Right lobe of liver (tissue), 6 donors: ENCODE results near the gene RAB40AL. TPM values are rescaled to one million over a fixed set of nuclear protein-coding genes. Genes with fewer than 3 reads are reported as not detected.

ENCODE experiments used
- ATAC-seq, 4 donors: fragments of 200-7000 bp; cut with Tn5 transposase; one replicate each; pipeline ENCODE4 v1.9.1; 2020; ENCODE audit warnings: mild to moderate bottlenecking in 4 of 4, moderate library complexity in 4 of 4
- DNase-seq, 3 donors: peaks; one replicate each; pipeline ENCODE4 v3.0.0-alpha.2; 2020
- H3K27ac ChIP-seq, 3 donors: fragments of 200-600 bp; one replicate each; pipeline ENCODE4 v1.8.0; 2022
- H3K27me3 ChIP-seq, 2 donors: fragments of 200-600 bp; one replicate each; pipeline ENCODE4 v1.8.0; 2022
- H3K36me3 ChIP-seq, 4 donors: fragments of 200-600 bp; sonication (generic) in 1 of 4; one replicate each; pipeline versions ENCODE4 v1.5.1 to v1.8.0; 2017 to 2022; ENCODE audit warnings: control low read depth in 1 of 4
- H3K4me1 ChIP-seq, 4 donors: fragments of 200-600 bp; sonication (generic) in 1 of 4; one replicate each; pipeline versions ENCODE4 v1.5.1 to v1.8.0; 2017 to 2022; ENCODE audit warnings: control low read depth in 1 of 4
- H3K4me3 ChIP-seq, 3 donors: fragments of 200-600 bp; one replicate each; pipeline ENCODE4 v1.8.0; 2022
- H3K9me3 ChIP-seq, 4 donors: fragments of 200-600 bp; sonication (generic) in 1 of 4; one replicate each; pipeline versions ENCODE4 v1.5.1 to v1.8.0; 2017 to 2022; ENCODE audit warnings: control low read depth in 1 of 4
- CTCF ChIP-seq, 4 donors: fragments of 200-600 bp in 3 of 4; fragments of 450-650 bp in 1 of 4; IDR thresholded peaks; one replicate each; pipeline versions ENCODE4 v1.5.1 to v1.8.0; 2016 to 2022; ENCODE audit warnings: antibody characterized with exemption in 4 of 4, mild to moderate bottlenecking in 2 of 4
- POLR2A ChIP-seq: fragments of 450-650 bp; IDR thresholded peaks from one replicate; pipeline ENCODE4 v1.6.1; 2017; ENCODE audit warnings: antibody characterized with exemption, mild to moderate bottlenecking
- WGBS: methylation state at CpG from one replicate; pipeline ENCODE4 v1.1.6; 2018; ENCODE audit warnings: low coverage, low lambda C conversion rate; ENCODE audit not compliant: insufficient coverage; ENCODE audit errors: missing lambda C conversion rate; 5-methylcytosine and 5-hydroxymethylcytosine counted together
- intact Hi-C, 2 donors: fragments of 100-400 bp; cut with DNase I; formaldehyde crosslinking; loops; one replicate each; pipeline versions ENCODE4 v1.11.2 to v1.14.1; 2022
- total RNA-seq, 6 experiments: library from RNA; depleted of rRNA in 2 of 6; stranded (reverse); fragments of >200 nt in 2 of 6; fragmentation: NEBNext Ultra II Directional in 3 of 6; extraction: Animal tissue kit (Norgen Biotek cat#: 25700) in 3 of 6; gene quantifications; one replicate each; pipeline versions ENCODE4 v1.1.0 to v1.2.4, GENCODE V29; 2016 to 2023
- donor health status: DM: no; HTN: yes; CAD: no.
- donor health status: DM: no; HTN: no; CAD: no.
- donor health status: DM: no; HTN: no; CAD: no.
- donor health status: DM: no; HTN: yes; CAD: no.
- donor health status: DM: no; HTN: yes; CAD: no.

Gene RAB40AL
- total RNA-seq, 6 experiments from 2014 or later, result 0.25 to 0.64 (median 0.41) TPM

DNA sequence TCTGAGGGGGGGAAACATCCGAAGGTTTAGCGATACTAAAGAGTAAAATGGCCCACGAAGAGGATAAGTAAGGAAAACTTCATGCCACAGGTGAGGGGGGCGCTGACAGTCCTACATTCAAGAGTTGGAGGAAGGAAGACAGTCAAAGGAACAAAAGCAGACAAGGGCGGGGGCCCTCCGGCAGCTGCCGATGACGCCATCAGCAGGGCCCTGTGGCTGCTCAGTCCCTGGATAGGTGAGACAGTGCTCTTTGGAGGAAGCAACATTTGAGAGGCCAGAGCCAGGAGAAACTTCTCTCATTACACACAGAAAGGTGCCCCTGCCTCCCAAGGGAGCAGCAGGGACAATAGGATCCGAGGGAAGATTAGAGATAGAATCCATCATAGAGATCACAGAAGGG, 41.5 kb downstream of the RAB40AL start:
- ATAC-seq, result no peak
- no peaks in the 10 kb centered on the region for H3K4me1 ChIP-seq
- 64% methylated on average over 8 of the region's 9 CpGs for WGBS

GRCh38 chrX:102979536-102979935, 42.5 kb downstream of the RAB40AL start:
- intact Hi-C loops, result no loop called here
- Histone ChIP-seq H3K4me3 (no peak overlapping the region), H3K36me3 (no peaks in the 10 kb centered on the region), H3K27me3 (no peaks in the 10 kb centered on the region), H3K27ac (no peak overlapping the region), H3K4me1 (no peaks in the 10 kb centered on the region), H3K9me3 (no peaks in the 10 kb centered on the region)
- ATAC-seq (no peak), DNase-seq (no peak)
- WGBS, result 90% methylated on average over 2 of the region's 2 CpGs
- TF ChIP-seq CTCF (IDR thresholded peaks at IDR 0.05) (no peak), POLR2A (no peak)

More for the DNA sequence above, 41.5 kb downstream of the RAB40AL start:
- no peaks in the 10 kb centered on the region for H3K9me3 ChIP-seq
- no peaks in the 10 kb centered on the region for H3K27me3 ChIP-seq
- H3K4me3 ChIP-seq, result no peak overlapping the region
- TF ChIP-seq POLR2A (no peak), CTCF (IDR thresholded peaks at IDR 0.05) (no peak)
- intact Hi-C loops, result no loop called here
- DNase-seq, result no peak
- H3K27ac ChIP-seq, result no peak overlapping the region
- H3K36me3 ChIP-seq, result no peaks in the 10 kb centered on the region

DNA sequence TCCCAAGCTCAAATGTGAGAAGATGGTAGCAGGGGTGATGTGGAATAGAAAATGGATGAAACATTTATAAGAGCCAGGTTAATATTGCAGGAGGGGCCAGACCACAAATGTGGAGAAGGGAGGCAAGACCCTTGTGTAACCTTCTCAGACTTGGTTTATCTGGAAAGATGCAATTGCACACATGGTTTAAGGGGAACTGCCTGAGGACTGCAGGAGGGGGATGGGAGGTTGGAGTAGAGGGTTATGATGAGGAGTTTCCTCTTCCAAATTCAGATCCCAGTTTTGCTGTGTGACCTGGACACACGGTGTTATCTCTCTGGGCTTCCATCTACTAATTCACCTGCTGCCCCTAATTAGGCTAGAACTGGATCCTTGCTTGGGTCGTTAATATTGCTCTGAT, 46.1 kb downstream of the RAB40AL start:
- TF ChIP-seq CTCF (IDR thresholded peaks at IDR 0.05) (no peak), POLR2A (no peak)
- 37% methylated on average over 2 of the region's 2 CpGs for WGBS
- no peak for ATAC-seq

DNA sequence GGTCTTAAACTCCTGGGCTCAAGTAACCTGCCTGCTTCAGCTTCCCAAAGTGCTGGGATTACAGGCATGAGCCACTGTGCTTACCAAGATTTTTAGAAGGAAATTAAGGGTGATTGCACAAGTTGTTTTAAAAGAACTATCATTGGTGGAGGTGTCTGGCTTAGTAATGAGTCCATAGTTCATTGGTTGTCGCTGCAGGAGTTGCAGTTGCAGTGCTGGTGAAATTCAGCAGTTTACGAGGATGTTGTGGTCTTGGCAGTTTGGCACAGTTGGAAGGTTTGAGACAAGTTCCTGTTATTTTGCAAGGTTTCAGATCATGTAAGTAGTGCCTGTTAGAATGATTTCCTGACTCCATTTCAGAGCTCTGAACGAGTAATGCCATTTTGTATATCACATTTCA, 48.1 kb downstream of the RAB40AL start:
- no peaks in the 10 kb centered on the region for H3K9me3 ChIP-seq
- no peaks in the 10 kb centered on the region for H3K27me3 ChIP-seq
- H3K4me3 ChIP-seq, result no peak overlapping the region
- no peak for DNase-seq
- intact Hi-C loops, result no loop called here
- WGBS, result 39% methylated on average over 3 of the region's 3 CpGs
- H3K36me3 ChIP-seq, result no peaks in the 10 kb centered on the region
- TF ChIP-seq POLR2A, result no peak
- ATAC-seq, result peak in 2 of 4 donors; percentile 35 to 46
- no peaks in the 10 kb centered on the region for H3K4me1 ChIP-seq
- no peak overlapping the region for H3K27ac ChIP-seq

More for the DNA sequence above, 46.1 kb downstream of the RAB40AL start:
- no peaks in the 10 kb centered on the region for H3K27me3 ChIP-seq
- intact Hi-C loops, result no loop called here
- no peaks in the 10 kb centered on the region for H3K4me1 ChIP-seq
- H3K27ac ChIP-seq, result no peak overlapping the region
- DNase-seq, result no peak
- H3K4me3 ChIP-seq, result no peak overlapping the region
- no peaks in the 10 kb centered on the region for H3K9me3 ChIP-seq
- H3K36me3 ChIP-seq, result no peaks in the 10 kb centered on the region

Other genes with a start within 250 kb of the RAB40AL start
- gene GPRASP2, start 224.8 kb upstream of the RAB40AL start, total RNA-seq, result 1 to 10 TPM; 3.4 to 8.3 (median 5.8) TPM
- 1 to 10 TPM; 1.7 to 3.4 (median 2.2) TPM for gene GPRASP3, start 216.5 kb upstream of the RAB40AL start, total RNA-seq
- gene BEX1, start 126.9 kb downstream of the RAB40AL start, total RNA-seq, result under 1 TPM in 2 of 6 experiments, not detected in 4; 0.31 to 0.44 TPM
- 1 to 10 TPM in 2 of 6 experiments, under 1 TPM in 4; 0.25 to 1.8 (median 0.85) TPM for gene NXF3, start 155.9 kb downstream of the RAB40AL start, total RNA-seq